ENCODE measurements around the gene UPK2.

Gene UPK2

DNA sequence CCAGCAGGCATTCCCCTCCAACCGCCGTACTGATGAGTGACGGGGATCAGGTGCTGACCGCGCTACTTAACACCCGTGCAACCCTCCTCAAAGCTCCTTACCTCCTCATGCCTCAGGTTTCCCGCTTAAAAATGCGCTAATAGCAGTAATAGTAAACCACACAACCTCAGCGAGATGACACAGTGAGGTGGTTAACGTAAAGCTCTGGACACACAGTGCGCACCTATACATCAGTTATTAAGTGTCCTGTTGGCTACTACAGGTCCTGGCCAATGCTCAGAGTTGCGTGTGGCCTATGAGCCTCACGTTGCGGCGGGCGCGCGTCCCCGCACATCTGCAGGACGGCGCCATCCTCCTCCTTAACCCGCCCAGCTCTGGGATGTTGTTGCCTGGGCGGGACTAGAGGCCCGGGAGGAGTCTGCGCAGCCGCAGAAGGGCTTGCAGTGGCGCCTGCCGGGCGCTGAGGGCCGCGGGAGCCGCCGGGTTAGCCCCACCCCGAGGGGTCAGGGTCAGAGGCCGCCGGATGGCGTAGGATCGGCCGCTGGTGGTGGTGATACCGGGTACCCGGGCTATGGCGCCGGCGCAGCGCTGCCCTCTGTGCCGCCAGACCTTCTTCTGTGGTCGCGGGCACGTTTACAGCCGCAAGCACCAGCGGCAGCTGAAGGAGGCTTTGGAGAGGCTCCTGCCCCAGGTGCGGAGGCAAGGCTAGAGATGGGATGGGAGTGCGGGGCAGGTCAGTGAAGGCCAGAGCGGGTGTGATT lies 41.7 kb downstream of the UPK2 start, which contains the start of gene CENATAC (continued):
- no peak for TF ChIP-seq TSHZ1 (tag by site-specific recombination; IDR thresholded peaks at IDR 0.05; ENCODE audit: borderline replicate concordance)
- no peak for TF ChIP-seq ZNF549 (tag by site-specific recombination; IDR thresholded peaks at IDR 0.05)
- no peak for TF ChIP-seq ZNF513 (tag by site-specific recombination; IDR thresholded peaks at IDR 0.05)
- TF ChIP-seq MYNN (tag by site-specific recombination; IDR thresholded peaks at IDR 0.05; ENCODE audit: borderline replicate concordance): no peak
- no peak for TF ChIP-seq ZNF23 (tag by site-specific recombination; IDR thresholded peaks at IDR 0.05; ENCODE audit: borderline replicate concordance)
- peak; percentile 77 for TF ChIP-seq ZBTB26 (tag by site-specific recombination; optimal IDR thresholded peaks at IDR 0.05)
- no peak for TF ChIP-seq ZNF366 (tag by site-specific recombination; conservative IDR thresholded peaks at IDR 0.05)
- TF ChIP-seq ZNF624 (tag by site-specific recombination; IDR thresholded peaks at IDR 0.05): no peak
- 0 out of 2 replicates have a peak, but pooled peaks have one; percentile 5 for TF ChIP-seq ZBTB21 (tag by site-specific recombination; IDR thresholded peaks at IDR 0.05)
- peak; percentile 57 for TF ChIP-seq SP7 (tag by site-specific recombination; IDR thresholded peaks at IDR 0.05)
- TF ChIP-seq, protein P1, sequence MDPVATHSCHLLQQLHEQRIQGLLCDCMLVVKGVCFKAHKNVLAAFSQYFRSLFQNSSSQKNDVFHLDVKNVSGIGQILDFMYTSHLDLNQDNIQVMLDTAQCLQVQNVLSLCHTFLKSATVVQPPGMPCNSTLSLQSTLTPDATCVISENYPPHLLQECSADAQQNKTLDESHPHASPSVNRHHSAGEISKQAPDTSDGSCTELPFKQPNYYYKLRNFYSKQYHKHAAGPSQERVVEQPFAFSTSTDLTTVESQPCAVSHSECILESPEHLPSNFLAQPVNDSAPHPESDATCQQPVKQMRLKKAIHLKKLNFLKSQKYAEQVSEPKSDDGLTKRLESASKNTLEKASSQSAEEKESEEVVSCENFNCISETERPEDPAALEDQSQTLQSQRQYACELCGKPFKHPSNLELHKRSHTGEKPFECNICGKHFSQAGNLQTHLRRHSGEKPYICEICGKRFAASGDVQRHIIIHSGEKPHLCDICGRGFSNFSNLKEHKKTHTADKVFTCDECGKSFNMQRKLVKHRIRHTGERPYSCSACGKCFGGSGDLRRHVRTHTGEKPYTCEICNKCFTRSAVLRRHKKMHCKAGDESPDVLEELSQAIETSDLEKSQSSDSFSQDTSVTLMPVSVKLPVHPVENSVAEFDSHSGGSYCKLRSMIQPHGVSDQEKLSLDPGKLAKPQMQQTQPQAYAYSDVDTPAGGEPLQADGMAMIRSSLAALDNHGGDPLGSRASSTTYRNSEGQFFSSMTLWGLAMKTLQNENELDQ (tag by site-specific recombination; IDR thresholded peaks at IDR 0.05; ENCODE audit: low read depth): no peak
- no peak for TF ChIP-seq ZNF174 (tag by site-specific recombination; IDR thresholded peaks at IDR 0.05)
- no peak for TF ChIP-seq ZNF701 (tag by site-specific recombination; IDR thresholded peaks at IDR 0.05)
- peak; percentile 50; the same call in 1 of the 2 replicates for TF ChIP-seq HOXC10 (CRISPR knock-in tag; IDR thresholded peaks at IDR 0.05)
- TF ChIP-seq, protein P2, sequence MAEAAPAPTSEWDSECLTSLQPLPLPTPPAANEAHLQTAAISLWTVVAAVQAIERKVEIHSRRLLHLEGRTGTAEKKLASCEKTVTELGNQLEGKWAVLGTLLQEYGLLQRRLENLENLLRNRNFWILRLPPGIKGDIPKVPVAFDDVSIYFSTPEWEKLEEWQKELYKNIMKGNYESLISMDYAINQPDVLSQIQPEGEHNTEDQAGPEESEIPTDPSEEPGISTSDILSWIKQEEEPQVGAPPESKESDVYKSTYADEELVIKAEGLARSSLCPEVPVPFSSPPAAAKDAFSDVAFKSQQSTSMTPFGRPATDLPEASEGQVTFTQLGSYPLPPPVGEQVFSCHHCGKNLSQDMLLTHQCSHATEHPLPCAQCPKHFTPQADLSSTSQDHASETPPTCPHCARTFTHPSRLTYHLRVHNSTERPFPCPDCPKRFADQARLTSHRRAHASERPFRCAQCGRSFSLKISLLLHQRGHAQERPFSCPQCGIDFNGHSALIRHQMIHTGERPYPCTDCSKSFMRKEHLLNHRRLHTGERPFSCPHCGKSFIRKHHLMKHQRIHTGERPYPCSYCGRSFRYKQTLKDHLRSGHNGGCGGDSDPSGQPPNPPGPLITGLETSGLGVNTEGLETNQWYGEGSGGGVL (tag by site-specific recombination; IDR thresholded peaks at IDR 0.05): no peak
- TF ChIP-seq ZNF211 (tag by site-specific recombination; IDR thresholded peaks at IDR 0.05; ENCODE audit: low read depth): no peak
- TF ChIP-seq ZNF48 (tag by site-specific recombination; IDR thresholded peaks at IDR 0.05): no peak
- TF ChIP-seq, protein P3, sequence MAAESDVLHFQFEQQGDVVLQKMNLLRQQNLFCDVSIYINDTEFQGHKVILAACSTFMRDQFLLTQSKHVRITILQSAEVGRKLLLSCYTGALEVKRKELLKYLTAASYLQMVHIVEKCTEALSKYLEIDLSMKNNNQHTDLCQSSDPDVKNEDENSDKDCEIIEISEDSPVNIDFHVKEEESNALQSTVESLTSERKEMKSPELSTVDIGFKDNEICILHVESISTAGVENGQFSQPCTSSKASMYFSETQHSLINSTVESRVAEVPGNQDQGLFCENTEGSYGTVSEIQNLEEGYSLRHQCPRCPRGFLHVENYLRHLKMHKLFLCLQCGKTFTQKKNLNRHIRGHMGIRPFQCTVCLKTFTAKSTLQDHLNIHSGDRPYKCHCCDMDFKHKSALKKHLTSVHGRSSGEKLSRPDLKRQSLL (tag by site-specific recombination; IDR thresholded peaks at IDR 0.05): no peak
- no peak for TF ChIP-seq ZNF221 (tag by site-specific recombination; IDR thresholded peaks at IDR 0.05; ENCODE audit: borderline replicate concordance)

Measured in HEK293 (cell line).